Measurements from ENCODE around the gene B4GALT2.

B4GALT2 gene

GRCh38 chr1:43963890-43964289 lies 15.1 kb upstream of the B4GALT2 start:
- H3K9me3 ChIP-seq (ENCODE audit: control insufficient read depth, low read length): no peaks in the 10 kb centered on the region
- no peaks in the 10 kb centered on the region for H3K27me3 ChIP-seq (ENCODE audit: control insufficient read depth, insufficient read depth, low read length)
- no peak overlapping the region for H3K4me3 ChIP-seq (ENCODE audit: low read length)
- no peaks in the 10 kb centered on the region for H3K36me3 ChIP-seq (ENCODE audit: control insufficient read depth, insufficient read depth, low read length)
- no peak overlapping the region for H3K9ac ChIP-seq (ENCODE audit: low read length)
- H3K4me1 ChIP-seq (ENCODE audit: control insufficient read depth, insufficient read depth, low read length): no peaks in the 10 kb centered on the region

GRCh38 chr1:43965316-43965715 lies 13.7 kb upstream of the B4GALT2 start:
- H3K27me3 ChIP-seq (ENCODE audit: control insufficient read depth, insufficient read depth, low read length): no peaks in the 10 kb centered on the region
- H3K4me1 ChIP-seq (ENCODE audit: control insufficient read depth, insufficient read depth, low read length): peaks cover 7% of the 10 kb centered on the region
- no peaks in the 10 kb centered on the region for H3K9me3 ChIP-seq (ENCODE audit: control insufficient read depth, low read length)
- H3K36me3 ChIP-seq (ENCODE audit: control insufficient read depth, insufficient read depth, low read length): no peaks in the 10 kb centered on the region
- no peak overlapping the region for H3K9ac ChIP-seq (ENCODE audit: low read length)
- no peak overlapping the region for H3K4me3 ChIP-seq (ENCODE audit: low read length)

GRCh38 chr1:43968348-43968948 lies 10.6 kb upstream of the B4GALT2 start:
- Histone ChIP-seq H3K4me3 (ENCODE audit: low read length) (no peak overlapping the region), H3K9me3 (ENCODE audit: control insufficient read depth, low read length) (no peaks in the 10 kb centered on the region), H3K9ac (ENCODE audit: low read length) (no peak overlapping the region), H3K36me3 (ENCODE audit: control insufficient read depth, insufficient read depth, low read length) (no peaks in the 10 kb centered on the region), H3K27me3 (ENCODE audit: control insufficient read depth, insufficient read depth, low read length) (no peaks in the 10 kb centered on the region), H3K4me1 (ENCODE audit: control insufficient read depth, insufficient read depth, low read length) (peaks cover 13% of the 10 kb centered on the region)

- H3K9ac ChIP-seq (ENCODE audit: low read length): no peak overlapping the region
- peaks cover 13% of the 10 kb centered on the region for H3K4me1 ChIP-seq (ENCODE audit: control insufficient read depth, insufficient read depth, low read length)
- peak overlapping the region; percentile 99 for H3K4me3 ChIP-seq (ENCODE audit: low read length)
- H3K36me3 ChIP-seq (ENCODE audit: control insufficient read depth, insufficient read depth, low read length): no peaks in the 10 kb centered on the region
- no peaks in the 10 kb centered on the region for H3K9me3 ChIP-seq (ENCODE audit: control insufficient read depth, low read length)
- H3K27me3 ChIP-seq (ENCODE audit: control insufficient read depth, insufficient read depth, low read length): no peaks in the 10 kb centered on the region
Measured at GRCh38 chr1:43969416-43969745, 9.6 kb upstream of the B4GALT2 start.

- peaks cover 13% of the 10 kb centered on the region for H3K4me1 ChIP-seq (ENCODE audit: control insufficient read depth, insufficient read depth, low read length)
- peak within 1 kb of the TSS; percentile 99 for H3K4me3 ChIP-seq (ENCODE audit: low read length)
- no peaks in the 10 kb centered on the region for H3K36me3 ChIP-seq (ENCODE audit: control insufficient read depth, insufficient read depth, low read length)
- H3K27me3 ChIP-seq (ENCODE audit: control insufficient read depth, insufficient read depth, low read length): no peaks in the 10 kb centered on the region
- no peaks in the 10 kb centered on the region for H3K9me3 ChIP-seq (ENCODE audit: control insufficient read depth, low read length)
- peak within 1 kb of the TSS; percentile 69 for H3K9ac ChIP-seq (ENCODE audit: low read length)
Measured at GRCh38 chr1:43969746-43970466, 9.1 kb upstream of the B4GALT2 start, which contains the start of gene DPH2. Gene DPH2, plus strand, starts transcription at chr1:43970010. Its CDS starts 166 bp downstream, at chr1:43970176.

GRCh38 chr1:43970502-43970901 lies 8.5 kb upstream of the B4GALT2 start:
- no peaks in the 10 kb centered on the region for H3K27me3 ChIP-seq (ENCODE audit: control insufficient read depth, insufficient read depth, low read length)
- H3K9me3 ChIP-seq (ENCODE audit: control insufficient read depth, low read length): no peaks in the 10 kb centered on the region
- peak overlapping the region; percentile 69 for H3K9ac ChIP-seq (ENCODE audit: low read length)
- H3K4me3 ChIP-seq (ENCODE audit: low read length): peak overlapping the region; percentile 99
- peaks cover 15% of the 10 kb centered on the region for H3K4me1 ChIP-seq (ENCODE audit: control insufficient read depth, insufficient read depth, low read length)
- no peaks in the 10 kb centered on the region for H3K36me3 ChIP-seq (ENCODE audit: control insufficient read depth, insufficient read depth, low read length)

- Histone ChIP-seq H3K4me1 (ENCODE audit: control insufficient read depth, insufficient read depth, low read length) (peaks cover 19% of the 10 kb centered on the region), H3K9ac (ENCODE audit: low read length) (peak overlapping the region; percentile 69), H3K36me3 (ENCODE audit: control insufficient read depth, insufficient read depth, low read length) (no peaks in the 10 kb centered on the region), H3K27me3 (ENCODE audit: control insufficient read depth, insufficient read depth, low read length) (no peaks in the 10 kb centered on the region), H3K4me3 (ENCODE audit: low read length) (no peak overlapping the region), H3K9me3 (ENCODE audit: control insufficient read depth, low read length) (no peaks in the 10 kb centered on the region)
Measured at GRCh38 chr1:43970911-43971310, 8.1 kb upstream of the B4GALT2 start.

- H3K27me3 ChIP-seq (ENCODE audit: control insufficient read depth, insufficient read depth, low read length): no peaks in the 10 kb centered on the region
- peaks cover 25% of the 10 kb centered on the region for H3K4me1 ChIP-seq (ENCODE audit: control insufficient read depth, insufficient read depth, low read length)
- no peaks in the 10 kb centered on the region for H3K9me3 ChIP-seq (ENCODE audit: control insufficient read depth, low read length)
- no peak overlapping the region for H3K9ac ChIP-seq (ENCODE audit: low read length)
- no peak overlapping the region for H3K4me3 ChIP-seq (ENCODE audit: low read length)
- H3K36me3 ChIP-seq (ENCODE audit: control insufficient read depth, insufficient read depth, low read length): peaks cover 1% of the 10 kb centered on the region
Measured at GRCh38 chr1:43971336-43971980, 7.6 kb upstream of the B4GALT2 start.

- Histone ChIP-seq H3K4me3 (ENCODE audit: low read length) (peak overlapping the region; percentile 56), H3K4me1 (ENCODE audit: control insufficient read depth, insufficient read depth, low read length) (peaks cover 42% of the 10 kb centered on the region), H3K9ac (ENCODE audit: low read length) (peak overlapping the region; percentile 90), H3K27me3 (ENCODE audit: control insufficient read depth, insufficient read depth, low read length) (no peaks in the 10 kb centered on the region), H3K36me3 (ENCODE audit: control insufficient read depth, insufficient read depth, low read length) (peaks cover 6% of the 10 kb centered on the region), H3K9me3 (ENCODE audit: control insufficient read depth, low read length) (no peaks in the 10 kb centered on the region)
Measured at GRCh38 chr1:43973981-43974442, 5.0 kb upstream of the B4GALT2 start.

- no peaks in the 10 kb centered on the region for H3K9me3 ChIP-seq (ENCODE audit: control insufficient read depth, low read length)
- peak within 1 kb of the TSS; percentile 90 for H3K9ac ChIP-seq (ENCODE audit: low read length)
- H3K36me3 ChIP-seq (ENCODE audit: control insufficient read depth, insufficient read depth, low read length): peaks cover 6% of the 10 kb centered on the region
- H3K4me3 ChIP-seq (ENCODE audit: low read length): peak within 1 kb of the TSS; percentile 88
- peaks cover 40% of the 10 kb centered on the region for H3K4me1 ChIP-seq (ENCODE audit: control insufficient read depth, insufficient read depth, low read length)
- no peaks in the 10 kb centered on the region for H3K27me3 ChIP-seq (ENCODE audit: control insufficient read depth, insufficient read depth, low read length)
Measured at GRCh38 chr1:43974443-43975248, 4.4 kb upstream of the B4GALT2 start, which contains the start of gene ATP6V0B. Gene ATP6V0B, plus strand, starts transcription at chr1:43974960. Its CDS starts 81 bp downstream, at chr1:43975041.

GRCh38 chr1:43975249-43975961 lies 3.6 kb upstream of the B4GALT2 start:
- H3K9me3 ChIP-seq (ENCODE audit: control insufficient read depth, low read length): no peaks in the 10 kb centered on the region
- H3K27me3 ChIP-seq (ENCODE audit: control insufficient read depth, insufficient read depth, low read length): no peaks in the 10 kb centered on the region
- H3K4me3 ChIP-seq (ENCODE audit: low read length): peak overlapping the region; percentile 88
- H3K4me1 ChIP-seq (ENCODE audit: control insufficient read depth, insufficient read depth, low read length): peaks cover 42% of the 10 kb centered on the region
- peaks cover 6% of the 10 kb centered on the region for H3K36me3 ChIP-seq (ENCODE audit: control insufficient read depth, insufficient read depth, low read length)
- H3K9ac ChIP-seq (ENCODE audit: low read length): peak overlapping the region; percentile 90
